ENCODE results near the gene AP1S3.

AP1S3 gene

DNA sequence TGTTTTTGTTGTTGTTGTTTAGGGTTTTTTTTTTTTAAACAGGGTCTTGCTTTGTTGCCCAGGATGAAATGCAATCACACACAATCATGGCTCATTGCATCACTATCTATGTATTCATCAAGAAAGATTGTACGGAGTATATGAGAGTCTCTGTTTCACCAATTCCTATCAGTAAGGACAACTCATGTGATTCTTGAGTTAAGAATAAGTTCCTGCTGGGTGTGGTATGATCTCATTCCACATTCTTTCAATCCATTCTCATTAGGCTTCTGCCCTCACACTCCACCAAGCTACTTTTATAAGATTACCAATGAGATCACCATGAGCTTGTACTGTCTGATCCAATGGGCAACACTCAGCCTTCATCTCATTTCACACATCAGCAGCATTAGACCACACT lies 9.1 kb upstream of the AP1S3 start:
- no peak overlapping the region for H3K27ac ChIP-seq (ENCODE audit: extremely low read depth, low read depth, low read length)
- ChIA-PET POLR2A (interaction anchor here (1.7 kb wide), 1 partner anchor 9 kb away, joined by 6 read pairs; the partner anchor contains the start of gene AP1S3), CTCF (interaction anchor here (0.6 to 1.1 kb wide), 2 partner anchors 21 to 118 kb away, joined by 3 read pairs; no protein-coding TSS in a partner anchor)
- H3K9me3 ChIP-seq (ENCODE audit: control insufficient read depth, insufficient read depth, low read depth, low read length): no peaks in the 10 kb centered on the region
- H3K4me1 ChIP-seq (ENCODE audit: control insufficient read depth, insufficient read depth, low read length): no peaks in the 10 kb centered on the region
- H3K36me3 ChIP-seq (ENCODE audit: control insufficient read depth in 2 of 2, insufficient read depth in 1 of 2, low read length in 2 of 2): peaks cover 0 to 3% of the 10 kb centered on the region in 2 experiments; a peak in 2 of 3 replicates
- H3K4me3 ChIP-seq (ENCODE audit: low read depth, low read length): no peak overlapping the region
- TF ChIP-seq GLI4 (tag by site-specific recombination; IDR thresholded peaks at IDR 0.05) (no peak), IKZF3 (tag by site-specific recombination; IDR thresholded peaks at IDR 0.05) (no peak), ZNF639 (tag by site-specific recombination; IDR thresholded peaks at IDR 0.05) (0 out of 2 replicates have a peak, but pooled peaks have one; percentile 32), ZFHX2 (tag by site-specific recombination; conservative IDR thresholded peaks at IDR 0.05) (no peak), ZBTB44 (tag by site-specific recombination; IDR thresholded peaks at IDR 0.05) (no peak), ZNF211 (tag by site-specific recombination; IDR thresholded peaks at IDR 0.05; ENCODE audit: low read depth) (no peak), ZNF311 (tag by site-specific recombination; IDR thresholded peaks at IDR 0.05; ENCODE audit: borderline replicate concordance) (no peak), ZFP3 (tag by site-specific recombination; IDR thresholded peaks at IDR 0.05; ENCODE audit: low read depth) (no peak), ZBTB20 (tag by site-specific recombination; IDR thresholded peaks at IDR 0.05) (no peak), PATZ1 (tag by site-specific recombination; IDR thresholded peaks at IDR 0.05) (no peak), ZNF239 (tag by site-specific recombination; IDR thresholded peaks at IDR 0.05) (no peak), HOXD13 (CRISPR knock-in tag; IDR thresholded peaks at IDR 0.05; ENCODE audit: borderline replicate concordance) (no peak), ZNF433 (tag by site-specific recombination; IDR thresholded peaks at IDR 0.05; ENCODE audit: low read depth) (no peak), ZNF19 (tag by site-specific recombination; IDR thresholded peaks at IDR 0.05; ENCODE audit: low read depth) (no peak), ZBTB49 (tag by site-specific recombination; IDR thresholded peaks at IDR 0.05; ENCODE audit: low read depth) (no peak), ZBTB21 (tag by site-specific recombination; IDR thresholded peaks at IDR 0.05) (peak; percentile 88), OSR2 (tag by site-specific recombination; IDR thresholded peaks at IDR 0.05) (peak; percentile 48), KLF16 (tag by site-specific recombination; IDR thresholded peaks at IDR 0.05) (no peak), ZSCAN30 (tag by site-specific recombination; IDR thresholded peaks at IDR 0.05) (no peak), ZFP41 (tag by site-specific recombination; IDR thresholded peaks at IDR 0.05; ENCODE audit: borderline replicate concordance) (no peak), REPIN1 (tag by site-specific recombination; IDR thresholded peaks at IDR 0.05; ENCODE audit: low read depth) (no peak), ZNF248 (tag by site-specific recombination; IDR thresholded peaks at IDR 0.05) (no peak), SETDB1 (IDR thresholded peaks at IDR 0.05; ENCODE audit: insufficient read length, low read length) (no peak), ZNF600 (tag by site-specific recombination; IDR thresholded peaks at IDR 0.05) (peak; percentile 34; the same call in 1 of the 2 replicates), MZF1 (tag by site-specific recombination; IDR thresholded peaks at IDR 0.05; ENCODE audit: borderline replicate concordance) (no peak), ZFP37 (tag by site-specific recombination; IDR thresholded peaks at IDR 0.05) (peak; percentile 34; the same call in 1 of the 2 replicates), ZNF544 (tag by site-specific recombination; IDR thresholded peaks at IDR 0.05) (no peak)
- TF ChIP-seq, protein P1, sequence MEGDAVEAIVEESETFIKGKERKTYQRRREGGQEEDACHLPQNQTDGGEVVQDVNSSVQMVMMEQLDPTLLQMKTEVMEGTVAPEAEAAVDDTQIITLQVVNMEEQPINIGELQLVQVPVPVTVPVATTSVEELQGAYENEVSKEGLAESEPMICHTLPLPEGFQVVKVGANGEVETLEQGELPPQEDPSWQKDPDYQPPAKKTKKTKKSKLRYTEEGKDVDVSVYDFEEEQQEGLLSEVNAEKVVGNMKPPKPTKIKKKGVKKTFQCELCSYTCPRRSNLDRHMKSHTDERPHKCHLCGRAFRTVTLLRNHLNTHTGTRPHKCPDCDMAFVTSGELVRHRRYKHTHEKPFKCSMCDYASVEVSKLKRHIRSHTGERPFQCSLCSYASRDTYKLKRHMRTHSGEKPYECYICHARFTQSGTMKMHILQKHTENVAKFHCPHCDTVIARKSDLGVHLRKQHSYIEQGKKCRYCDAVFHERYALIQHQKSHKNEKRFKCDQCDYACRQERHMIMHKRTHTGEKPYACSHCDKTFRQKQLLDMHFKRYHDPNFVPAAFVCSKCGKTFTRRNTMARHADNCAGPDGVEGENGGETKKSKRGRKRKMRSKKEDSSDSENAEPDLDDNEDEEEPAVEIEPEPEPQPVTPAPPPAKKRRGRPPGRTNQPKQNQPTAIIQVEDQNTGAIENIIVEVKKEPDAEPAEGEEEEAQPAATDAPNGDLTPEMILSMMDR (tag by site-specific recombination; IDR thresholded peaks at IDR 0.05): no peak
- TF ChIP-seq, protein P2, sequence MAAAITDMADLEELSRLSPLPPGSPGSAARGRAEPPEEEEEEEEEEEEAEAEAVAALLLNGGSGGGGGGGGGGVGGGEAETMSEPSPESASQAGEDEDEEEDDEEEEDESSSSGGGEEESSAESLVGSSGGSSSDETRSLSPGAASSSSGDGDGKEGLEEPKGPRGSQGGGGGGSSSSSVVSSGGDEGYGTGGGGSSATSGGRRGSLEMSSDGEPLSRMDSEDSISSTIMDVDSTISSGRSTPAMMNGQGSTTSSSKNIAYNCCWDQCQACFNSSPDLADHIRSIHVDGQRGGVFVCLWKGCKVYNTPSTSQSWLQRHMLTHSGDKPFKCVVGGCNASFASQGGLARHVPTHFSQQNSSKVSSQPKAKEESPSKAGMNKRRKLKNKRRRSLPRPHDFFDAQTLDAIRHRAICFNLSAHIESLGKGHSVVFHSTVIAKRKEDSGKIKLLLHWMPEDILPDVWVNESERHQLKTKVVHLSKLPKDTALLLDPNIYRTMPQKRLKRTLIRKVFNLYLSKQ (tag by site-specific recombination; IDR thresholded peaks at IDR 0.05; ENCODE audit: borderline replicate concordance): no peak

Measured in HEK293 (cell line).